Omental fat pad (tissue), 4 donors: ENCODE measurements around the gene CENPP. TPM values are rescaled to one million over a fixed set of nuclear protein-coding genes. Genes with fewer than 3 reads are reported as not detected.

Experiments used
- ATAC-seq: fragments of 150-250 bp; one replicate; pipeline ENCODE4 v1.9.1; 2016; ENCODE audit warnings: mild to moderate bottlenecking, moderate library complexity; ENCODE audit not compliant: low FRiP score
- DNase-seq: peaks from one replicate; pipeline ENCODE4 v3.0.0-alpha.2; 2019; ENCODE audit warnings: low spot score
- total RNA-seq, 4 donors: library from RNA; depleted of rRNA; stranded (reverse); fragments of >200 nt; gene quantifications; one replicate each; pipeline ENCODE4 v1.1.0, GENCODE V29; 2016
- TF ChIP-seq, protein P1 (sequence below), 3 donors: fragments of 450-650 bp; IDR thresholded peaks; one replicate each; pipeline ENCODE4 v1.5.1; 2016 to 2017; ENCODE audit warnings: antibody characterized with exemption in 3 of 3, mild to moderate bottlenecking in 3 of 3, moderate library complexity in 2 of 3

CENPP gene
- total RNA-seq, 4 donors from 2014 or later, result 1.2 to 7.0 (median 5.6) TPM

DNA sequence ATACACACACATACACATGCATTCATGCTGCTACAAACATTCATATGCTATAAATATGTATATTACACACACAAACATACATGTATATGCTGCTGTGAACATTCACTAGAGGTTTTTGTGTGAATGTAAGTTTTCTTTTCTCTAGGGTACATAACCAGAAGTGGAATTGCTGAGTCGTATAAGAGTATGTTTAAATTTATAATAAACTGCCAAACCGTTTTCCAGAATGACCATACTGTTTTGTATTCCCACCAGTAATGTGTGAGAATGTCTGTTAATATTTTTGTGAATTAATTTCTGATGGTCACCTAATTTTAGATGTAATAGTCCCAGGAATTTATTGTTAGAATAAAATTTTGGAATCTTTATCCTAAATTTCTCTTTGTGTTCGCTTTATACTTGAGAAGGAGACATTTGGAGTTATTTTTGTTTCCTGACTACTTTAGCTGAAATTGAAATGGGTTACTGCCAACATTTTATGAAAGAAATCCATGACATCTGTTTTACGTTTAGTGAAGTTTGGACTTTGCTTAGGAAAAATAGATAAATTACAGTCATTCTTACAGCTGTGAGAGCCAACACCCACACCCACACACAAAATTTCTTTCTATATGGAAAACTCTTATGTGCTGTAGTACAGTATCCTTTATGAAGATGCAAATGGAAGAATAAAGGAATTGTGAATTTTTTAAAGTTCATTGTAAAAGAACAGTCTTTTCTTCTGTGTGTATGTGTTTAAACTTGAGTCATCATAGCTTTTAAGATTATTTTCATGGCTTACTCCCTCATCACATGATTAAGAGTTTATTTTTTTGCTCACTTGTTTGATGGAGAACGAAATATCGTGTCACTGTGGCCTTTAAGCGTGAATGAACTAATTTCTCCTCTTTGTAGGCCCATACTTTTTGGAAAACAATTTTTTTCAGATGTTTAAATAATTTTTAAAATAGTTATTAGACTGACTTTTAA, 24.3 kb downstream of the CENPP start:
- ATAC-seq, result peak; percentile 59
- TF ChIP-seq, protein P1, sequence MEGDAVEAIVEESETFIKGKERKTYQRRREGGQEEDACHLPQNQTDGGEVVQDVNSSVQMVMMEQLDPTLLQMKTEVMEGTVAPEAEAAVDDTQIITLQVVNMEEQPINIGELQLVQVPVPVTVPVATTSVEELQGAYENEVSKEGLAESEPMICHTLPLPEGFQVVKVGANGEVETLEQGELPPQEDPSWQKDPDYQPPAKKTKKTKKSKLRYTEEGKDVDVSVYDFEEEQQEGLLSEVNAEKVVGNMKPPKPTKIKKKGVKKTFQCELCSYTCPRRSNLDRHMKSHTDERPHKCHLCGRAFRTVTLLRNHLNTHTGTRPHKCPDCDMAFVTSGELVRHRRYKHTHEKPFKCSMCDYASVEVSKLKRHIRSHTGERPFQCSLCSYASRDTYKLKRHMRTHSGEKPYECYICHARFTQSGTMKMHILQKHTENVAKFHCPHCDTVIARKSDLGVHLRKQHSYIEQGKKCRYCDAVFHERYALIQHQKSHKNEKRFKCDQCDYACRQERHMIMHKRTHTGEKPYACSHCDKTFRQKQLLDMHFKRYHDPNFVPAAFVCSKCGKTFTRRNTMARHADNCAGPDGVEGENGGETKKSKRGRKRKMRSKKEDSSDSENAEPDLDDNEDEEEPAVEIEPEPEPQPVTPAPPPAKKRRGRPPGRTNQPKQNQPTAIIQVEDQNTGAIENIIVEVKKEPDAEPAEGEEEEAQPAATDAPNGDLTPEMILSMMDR (IDR thresholded peaks at IDR 0.05), result no peak
- no peak for DNase-seq

DNA sequence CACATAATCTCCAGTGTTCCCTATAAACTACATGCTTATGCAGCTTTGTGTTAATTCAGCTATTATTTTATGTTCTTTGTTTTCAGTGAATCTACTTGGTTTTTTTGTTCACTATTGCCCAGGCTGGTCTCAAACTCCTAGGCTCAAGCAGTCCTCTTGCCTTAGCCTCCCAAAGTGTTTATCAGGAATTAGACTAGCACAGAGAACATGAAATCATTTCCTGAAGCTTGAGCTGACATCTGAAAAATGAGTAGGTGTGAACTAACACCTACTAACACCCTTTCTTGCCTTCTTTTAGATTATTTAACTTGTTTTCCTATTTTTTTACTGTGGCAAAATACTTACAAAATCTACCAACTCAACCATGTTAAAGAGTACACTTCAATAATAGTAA, 25.0 kb downstream of the CENPP start:
- TF ChIP-seq, protein P1 (IDR thresholded peaks at IDR 0.05), result no peak
- ATAC-seq (no peak), DNase-seq (no peak)

DNA sequence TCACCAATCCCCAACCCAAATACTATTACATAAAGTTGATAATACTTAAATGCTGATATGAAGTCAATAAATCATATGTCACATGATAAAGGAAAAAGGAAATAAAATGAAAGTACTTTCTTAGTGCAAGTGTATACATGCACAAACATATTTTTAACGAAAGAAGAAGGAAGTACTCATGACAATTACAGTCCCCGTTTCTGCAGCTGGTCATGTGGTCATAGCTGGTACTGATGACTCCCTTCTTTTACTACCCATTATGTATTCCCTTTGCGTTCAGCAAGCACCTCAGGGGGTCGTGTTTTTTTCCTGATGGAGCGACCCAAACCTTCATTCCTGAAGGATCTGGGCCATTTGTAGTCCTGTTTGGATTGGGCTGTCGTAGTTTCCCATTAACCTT, 27.3 kb downstream of the CENPP start:
- no peak for ATAC-seq
- DNase-seq, result no peak
- TF ChIP-seq, protein P1 (IDR thresholded peaks at IDR 0.05), result no peak

DNA sequence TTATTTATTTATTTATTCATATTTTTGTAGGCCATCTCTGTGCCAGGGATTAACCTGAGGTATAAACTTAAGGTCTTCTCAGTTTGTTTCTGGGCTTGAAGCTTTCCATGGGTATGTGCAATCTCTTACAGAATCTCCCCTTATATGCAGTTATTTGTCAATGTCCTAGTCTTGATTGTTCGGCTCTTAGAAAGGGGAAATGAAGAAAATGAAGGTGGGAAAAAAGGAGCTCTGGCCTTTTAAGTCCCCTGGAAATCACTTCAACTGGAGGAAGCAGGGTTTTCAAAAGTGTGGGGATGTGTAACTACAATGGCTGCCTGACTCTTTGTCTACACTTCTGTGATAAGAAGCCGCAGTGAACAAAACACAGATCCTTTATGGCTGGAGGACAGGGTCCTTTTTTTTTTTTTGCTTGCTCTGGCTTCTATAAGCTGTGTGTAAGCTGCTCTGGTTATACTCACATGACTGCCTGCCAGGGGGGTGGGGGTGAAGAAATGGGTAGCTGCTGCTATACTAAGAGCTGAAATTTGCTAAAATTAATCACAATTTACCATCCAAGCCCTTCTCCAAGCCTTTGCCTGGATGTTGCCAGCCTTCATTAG, 33.7 kb downstream of the CENPP start:
- DNase-seq (no peak), ATAC-seq (no peak)
- TF ChIP-seq, protein P1 (IDR thresholded peaks at IDR 0.05), result no peak

DNA sequence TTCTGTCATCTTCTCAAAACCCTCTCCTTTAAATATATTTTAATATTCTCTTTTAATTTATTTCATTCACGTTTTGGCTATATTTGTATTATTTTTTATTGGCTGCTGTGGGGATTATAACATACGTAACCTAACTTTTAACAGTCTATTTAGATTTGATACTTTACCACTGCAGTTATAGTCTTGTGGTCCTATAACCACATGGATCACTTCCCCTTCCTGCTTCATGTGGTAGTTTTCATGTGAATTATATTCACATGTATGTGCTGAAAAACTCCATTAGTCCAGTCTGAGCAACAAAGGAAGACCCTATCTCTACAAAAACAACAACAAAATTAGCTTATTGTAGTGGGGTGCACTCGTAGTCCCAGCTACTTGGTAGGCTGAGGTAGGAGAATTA, 34.3 kb downstream of the CENPP start:
- TF ChIP-seq, protein P1 (IDR thresholded peaks at IDR 0.05), result no peak
- ATAC-seq (no peak), DNase-seq (no peak)

DNA sequence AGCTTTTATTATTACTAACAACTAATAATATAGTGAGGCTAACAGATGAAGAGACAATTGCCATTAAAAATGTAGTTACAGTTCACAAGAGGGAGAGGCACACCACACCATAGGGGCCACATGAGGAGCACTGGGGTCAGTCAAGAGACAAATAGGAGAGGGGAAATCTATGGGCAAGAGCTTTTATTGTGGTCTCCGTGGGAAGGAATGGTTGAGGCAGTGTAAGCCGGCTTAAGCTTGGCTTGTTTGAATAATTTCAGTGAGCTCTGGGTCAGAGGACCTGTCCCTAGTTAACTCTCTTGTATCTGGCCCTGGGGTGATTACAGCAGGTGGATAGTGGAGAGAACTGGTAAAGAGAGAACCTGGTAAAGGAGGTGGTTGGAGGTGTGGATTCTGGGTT, 43.3 kb downstream of the CENPP start:
- no peak for ATAC-seq
- TF ChIP-seq, protein P1 (IDR thresholded peaks at IDR 0.05), result no peak
- no peak for DNase-seq
